DMS53 treated with DMSO at 0.1 percent for 48 hours (cell line): Measurements from ENCODE around the gene ARHGEF28.

ENCODE experiments used
- DNase-seq: peaks from one replicate; lab custom pipeline; 2025; ENCODE audit not compliant: unreplicated experiment; lab: John Stamatoyannopoulos, UW

ARHGEF28 gene

GRCh38 chr5:73955271-73955846, 329.4 kb downstream of the ARHGEF28 start:
- no peak for DNase-seq

- no peak for DNase-seq
Observed at GRCh38 chr5:73957397-73958001, 331.5 kb downstream of the ARHGEF28 start.

- no peak for DNase-seq
Observed at GRCh38 chr5:73958037-73958436, 332.0 kb downstream of the ARHGEF28 start.

GRCh38 chr5:73960023-73960422, 334.0 kb downstream of the ARHGEF28 start:
- no peak for DNase-seq

GRCh38 chr5:73960426-73960825, 334.4 kb downstream of the ARHGEF28 start:
- DNase-seq, result no peak

- no peak for DNase-seq
Observed at GRCh38 chr5:73962801-73963425, 336.9 kb downstream of the ARHGEF28 start.

- no peak for DNase-seq
Observed at GRCh38 chr5:73964352-73964865, 338.4 kb downstream of the ARHGEF28 start.

GRCh38 chr5:73966451-73966850, 340.5 kb downstream of the ARHGEF28 start:
- no peak for DNase-seq

- DNase-seq, result no peak
Observed at GRCh38 chr5:73967347-73967746, 341.4 kb downstream of the ARHGEF28 start.

GRCh38 chr5:73968246-73968645, 342.2 kb downstream of the ARHGEF28 start:
- DNase-seq, result no peak

- DNase-seq, result no peak
Observed at GRCh38 chr5:73968729-73969128, 342.7 kb downstream of the ARHGEF28 start.

- DNase-seq, result no peak
Observed at GRCh38 chr5:73969195-73970036, 343.4 kb downstream of the ARHGEF28 start.

GRCh38 chr5:73971326-73971725, 345.3 kb downstream of the ARHGEF28 start:
- DNase-seq, result no peak

- DNase-seq, result no peak
Observed at GRCh38 chr5:73973135-73973534, 347.1 kb downstream of the ARHGEF28 start.

- DNase-seq, result no peak
Observed at GRCh38 chr5:73974871-73975360, 348.9 kb downstream of the ARHGEF28 start.

- DNase-seq, result no peak
Observed at GRCh38 chr5:73975845-73976244, 349.8 kb downstream of the ARHGEF28 start.

GRCh38 chr5:73977146-73977545, 351.1 kb downstream of the ARHGEF28 start:
- DNase-seq, result no peak

- no peak for DNase-seq
Observed at GRCh38 chr5:73979321-73979720, 353.3 kb downstream of the ARHGEF28 start.

- no peak for DNase-seq
Observed at GRCh38 chr5:73981704-73982103, 355.7 kb downstream of the ARHGEF28 start.

GRCh38 chr5:73983644-73984043, 357.6 kb downstream of the ARHGEF28 start:
- no peak for DNase-seq

- no peak for DNase-seq
Observed at GRCh38 chr5:73985145-73985544, 359.1 kb downstream of the ARHGEF28 start.
